Thyroid gland (tissue), 4 donors: ENCODE results near the gene ZNF730.

Source experiments
- CTCF ChIP-seq, 6 experiments: fragments of 200-600 bp in 3 of 6; fragments of 450-650 bp in 3 of 6; sonication (generic) in 3 of 6; IDR thresholded peaks; one replicate each; pipeline ENCODE4 v1.5.1; 2016 to 2019; ENCODE audit warnings: antibody characterized with exemption in 6 of 6, mild to moderate bottlenecking in 2 of 6, inconsistent platforms in 1 of 6, moderate library complexity in 1 of 6
- POLR2A ChIP-seq, 2 donors: fragments of 450-650 bp; IDR thresholded peaks; one replicate each; pipeline ENCODE4 v1.6.1; 2017; ENCODE audit warnings: antibody characterized with exemption in 2 of 2, mild to moderate bottlenecking in 2 of 2, moderate library complexity in 1 of 2

GRCh38 chr19:23098286-23098685 lies 18.5 kb upstream of the ZNF730 start:
- TF ChIP-seq CTCF (IDR thresholded peaks at IDR 0.05) (no peak), POLR2A (IDR thresholded peaks at IDR 0.05) (no peak)
